Adrenal gland (tissue), 5 donors: ENCODE results near the gene COL20A1.

Source experiments
- POLR2A ChIP-seq, 2 donors: fragments of 450-650 bp; IDR thresholded peaks; one replicate each; pipeline ENCODE4 v1.6.1; 2017; ENCODE audit warnings: antibody characterized with exemption in 2 of 2, mild to moderate bottlenecking in 2 of 2, moderate library complexity in 1 of 2
- TF ChIP-seq, protein P1 (sequence below), 6 experiments: fragments of 450-650 bp in 4 of 6; fragments of 200-600 bp in 2 of 6; sonication (generic) in 1 of 6; IDR thresholded peaks; 1 replicate in 5 of 6; 2 replicates in 1 of 6; pipeline versions ENCODE4 v1.5.1 to v1.8.0; 2016 to 2021; ENCODE audit warnings: antibody characterized with exemption in 6 of 6, mild to moderate bottlenecking in 2 of 6, moderate library complexity in 1 of 6
- donor health status: DM: no; HTN: no; CAD: no.

DNA sequence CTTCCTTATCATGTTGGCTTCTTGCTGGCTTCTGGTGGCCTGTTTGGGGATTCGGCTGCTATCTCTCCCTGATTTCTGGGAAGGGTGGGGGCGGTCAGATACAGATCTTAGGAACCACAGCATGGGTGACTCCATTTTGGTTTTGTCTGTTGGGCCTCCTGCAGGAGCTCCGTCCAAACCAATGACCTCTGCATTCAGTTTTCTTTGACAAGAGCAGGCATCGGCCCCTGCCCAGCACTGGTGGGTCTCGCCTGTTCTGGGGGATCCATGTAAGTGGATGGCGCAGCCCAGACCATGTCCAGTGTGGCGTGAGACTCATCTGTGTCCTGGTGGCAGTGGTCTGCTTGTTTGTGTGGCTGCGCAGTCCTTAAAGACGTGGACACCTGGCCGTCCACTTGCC, 29.0 kb upstream of the COL20A1 start:
- TF ChIP-seq, protein P1, sequence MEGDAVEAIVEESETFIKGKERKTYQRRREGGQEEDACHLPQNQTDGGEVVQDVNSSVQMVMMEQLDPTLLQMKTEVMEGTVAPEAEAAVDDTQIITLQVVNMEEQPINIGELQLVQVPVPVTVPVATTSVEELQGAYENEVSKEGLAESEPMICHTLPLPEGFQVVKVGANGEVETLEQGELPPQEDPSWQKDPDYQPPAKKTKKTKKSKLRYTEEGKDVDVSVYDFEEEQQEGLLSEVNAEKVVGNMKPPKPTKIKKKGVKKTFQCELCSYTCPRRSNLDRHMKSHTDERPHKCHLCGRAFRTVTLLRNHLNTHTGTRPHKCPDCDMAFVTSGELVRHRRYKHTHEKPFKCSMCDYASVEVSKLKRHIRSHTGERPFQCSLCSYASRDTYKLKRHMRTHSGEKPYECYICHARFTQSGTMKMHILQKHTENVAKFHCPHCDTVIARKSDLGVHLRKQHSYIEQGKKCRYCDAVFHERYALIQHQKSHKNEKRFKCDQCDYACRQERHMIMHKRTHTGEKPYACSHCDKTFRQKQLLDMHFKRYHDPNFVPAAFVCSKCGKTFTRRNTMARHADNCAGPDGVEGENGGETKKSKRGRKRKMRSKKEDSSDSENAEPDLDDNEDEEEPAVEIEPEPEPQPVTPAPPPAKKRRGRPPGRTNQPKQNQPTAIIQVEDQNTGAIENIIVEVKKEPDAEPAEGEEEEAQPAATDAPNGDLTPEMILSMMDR (IDR thresholded peaks at IDR 0.05): no peak
- no peak for TF ChIP-seq POLR2A (IDR thresholded peaks at IDR 0.05)
